ENCODE data around the gene ACSS1.

The ACSS1 gene

GRCh38 chr20:25077610-25078169 is 19.8 kb upstream of the ACSS1 start:
- no peak for DNase-seq

GRCh38 chr20:25076731-25077609 is 19.0 kb upstream of the ACSS1 start:
- DNase-seq = peak; percentile 22

GRCh38 chr20:25076201-25076600 is 18.3 kb upstream of the ACSS1 start:
- DNase-seq = no peak

- DNase-seq = no peak
These were observed 15.6 kb upstream of the ACSS1 start for GRCh38 chr20:25073544-25073943.

GRCh38 chr20:25072226-25072811 is 14.4 kb upstream of the ACSS1 start:
- DNase-seq = peak; percentile 43

- no peak for DNase-seq
These were observed 13.8 kb upstream of the ACSS1 start for GRCh38 chr20:25071734-25072133.

GRCh38 chr20:25070821-25071473 is 13.0 kb upstream of the ACSS1 start:
- DNase-seq = no peak

GRCh38 chr20:25067102-25067987 is 9.4 kb upstream of the ACSS1 start:
- no peak for DNase-seq

- DNase-seq = no peak
These were observed 8.4 kb upstream of the ACSS1 start for GRCh38 chr20:25066386-25066785.

GRCh38 chr20:25065625-25066338 is 7.8 kb upstream of the ACSS1 start:
- peak; percentile 40 for DNase-seq

GRCh38 chr20:25065072-25065624 is 7.2 kb upstream of the ACSS1 start:
- DNase-seq = no peak

- DNase-seq = no peak
These were observed 6.7 kb upstream of the ACSS1 start for GRCh38 chr20:25064561-25065071.

- DNase-seq = no peak
These were observed 6.0 kb upstream of the ACSS1 start for GRCh38 chr20:25063981-25064380.

- no peak for DNase-seq
These were observed 5.6 kb upstream of the ACSS1 start for GRCh38 chr20:25063546-25063945.

GRCh38 chr20:25062841-25063240 is 4.9 kb upstream of the ACSS1 start:
- DNase-seq = no peak

- DNase-seq = no peak
These were observed 4.0 kb upstream of the ACSS1 start for GRCh38 chr20:25061821-25062530.

GRCh38 chr20:25061103-25061799 is 3.3 kb upstream of the ACSS1 start:
- peak; percentile 27 for DNase-seq

GRCh38 chr20:25059866-25060465 is 2.0 kb upstream of the ACSS1 start:
- DNase-seq = no peak
